HG02885 (cell line): Measurements from ENCODE around the gene PSPH.
"Not testable (repeated sequence)": the region's sequence is repeated elsewhere in the genome, so short reads cannot be mapped to it uniquely, and the experiment has no call there.

Experiments
- ATAC-seq: cut with Tn5 transposase; IDR thresholded peaks from one replicate; pipeline ENCODE4 v1.9.1; 2021; ENCODE audit warnings: mild to moderate bottlenecking; ENCODE audit not compliant: unreplicated experiment, poor library complexity

Gene PSPH

DNA sequence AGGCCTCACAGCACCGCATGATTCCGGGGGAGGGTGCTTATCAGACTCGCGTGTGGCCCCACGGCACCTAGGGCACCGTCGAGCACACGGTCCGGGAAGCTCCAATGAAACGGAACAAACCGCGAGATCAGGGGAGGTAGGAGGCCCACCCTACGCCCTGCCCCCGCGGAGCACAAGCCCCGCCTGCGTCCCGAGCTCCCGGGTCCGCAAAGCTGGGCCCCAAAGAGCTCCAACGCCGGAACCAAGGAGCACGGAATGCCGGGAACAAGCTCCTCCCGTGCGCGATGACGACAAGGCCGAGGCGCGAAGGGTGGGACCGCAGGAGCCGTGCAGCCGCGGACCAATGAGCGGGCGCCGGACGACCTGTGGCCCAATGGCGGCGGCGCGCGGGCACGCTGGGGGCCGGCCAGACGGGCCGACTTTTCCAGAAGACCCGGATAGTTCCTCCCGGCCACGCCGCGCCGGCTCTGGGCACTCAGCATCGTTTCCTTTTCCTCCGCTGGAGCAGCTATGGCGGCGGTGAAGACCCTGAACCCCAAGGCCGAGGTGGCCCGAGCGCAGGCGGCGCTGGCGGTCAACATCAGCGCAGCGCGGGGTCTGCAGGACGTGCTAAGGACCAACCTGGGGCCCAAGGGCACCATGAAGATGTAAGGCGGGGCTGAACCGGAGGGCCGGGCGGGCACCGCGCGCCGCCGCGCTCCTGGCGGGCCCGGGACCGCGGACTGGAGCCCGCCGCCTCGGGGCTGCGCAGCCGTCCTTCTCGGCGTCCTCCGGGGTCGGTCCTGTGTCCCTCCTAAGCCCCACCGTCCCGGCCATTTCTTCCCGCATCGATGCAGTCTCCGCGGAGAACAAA is at the start of gene PSPH, which contains the start of gene CCT6A:
Gene PSPH (minus strand): TSS at position 106 of the 853 bp plus-strand sequence. CDS start 30,232 bp downstream, outside the sequence.
Gene CCT6A (plus strand): TSS at position 427 of the 853 bp plus-strand sequence. CDS start 84 bp downstream, at position 511.
- peak; percentile 95 for ATAC-seq

DNA sequence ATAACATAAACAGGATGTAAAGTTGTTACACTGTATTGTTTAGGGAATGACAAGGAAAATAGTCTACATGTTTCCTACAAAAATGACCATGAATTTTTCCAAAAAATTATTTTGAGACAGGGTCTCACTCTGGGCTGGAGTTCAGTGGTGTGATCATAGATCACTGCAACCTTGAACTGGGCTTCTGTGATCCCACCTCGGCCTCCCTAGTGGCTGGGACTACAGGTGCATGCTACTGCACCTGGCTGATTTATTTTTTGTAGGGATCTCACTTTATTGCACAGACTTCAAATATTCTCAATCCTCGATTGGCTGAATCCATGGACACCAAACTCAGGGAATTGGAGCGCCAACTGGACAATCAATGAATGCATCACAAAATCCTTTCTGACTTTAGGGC is 48.4 kb upstream of the PSPH start:
- no peak for ATAC-seq

DNA sequence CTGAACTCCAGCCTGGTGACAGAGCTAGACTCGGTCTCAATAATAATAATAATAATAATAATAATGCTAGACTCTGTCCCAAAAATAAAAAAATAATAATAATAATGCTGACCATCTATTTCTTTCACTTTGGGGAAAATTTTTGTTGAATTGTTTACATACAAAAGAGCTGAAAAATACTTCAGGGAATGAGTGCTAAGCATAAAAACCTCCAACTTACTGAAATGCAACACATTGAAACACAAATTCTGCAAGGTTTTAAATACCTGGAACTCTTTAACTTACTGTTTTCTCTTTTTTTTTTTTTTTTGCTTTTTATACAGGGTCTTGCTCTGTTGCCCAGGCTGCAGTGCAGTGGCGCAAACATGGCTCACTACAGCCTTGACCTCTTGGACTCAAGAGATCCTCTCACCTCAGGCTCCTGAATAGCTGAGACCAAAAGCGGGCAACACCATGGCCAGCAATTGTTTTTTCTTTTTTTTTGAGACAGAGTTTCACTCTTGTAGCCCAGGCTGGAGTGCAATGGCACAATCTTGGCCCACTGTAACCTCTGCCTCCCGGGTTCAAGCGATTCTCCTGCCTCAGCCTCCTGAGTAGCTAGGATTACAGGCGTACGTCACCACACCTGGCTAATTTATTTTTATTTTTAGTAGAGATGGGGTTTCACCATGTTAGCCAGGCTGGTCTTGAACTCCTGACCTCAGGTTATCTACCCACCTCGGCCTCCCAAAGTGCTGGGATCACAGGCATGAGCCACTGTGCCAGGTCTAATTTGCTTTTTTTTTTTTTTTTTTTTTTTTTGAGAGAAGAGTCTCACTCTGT is 47.2 kb upstream of the PSPH start:
- not testable (repeated sequence) for ATAC-seq

DNA sequence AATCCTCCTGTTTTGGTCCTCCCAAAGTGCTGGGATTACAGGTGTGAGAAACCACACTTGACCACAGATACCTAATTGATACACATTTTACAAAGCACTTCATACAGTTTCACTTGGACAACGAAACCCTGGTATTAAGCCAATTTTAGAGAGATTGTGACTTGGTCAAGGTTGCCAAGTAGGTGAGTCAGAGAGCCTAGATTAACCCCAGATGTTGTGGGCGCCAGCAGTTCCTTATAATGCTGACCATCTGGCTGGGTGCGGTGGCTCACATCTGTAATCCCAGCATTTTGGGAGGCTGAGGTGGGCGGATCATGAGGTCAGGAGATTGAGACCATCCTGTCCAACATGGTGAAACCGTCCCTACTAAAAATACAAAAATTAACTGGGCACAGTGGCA is 46.5 kb upstream of the PSPH start:
- no peak for ATAC-seq

DNA sequence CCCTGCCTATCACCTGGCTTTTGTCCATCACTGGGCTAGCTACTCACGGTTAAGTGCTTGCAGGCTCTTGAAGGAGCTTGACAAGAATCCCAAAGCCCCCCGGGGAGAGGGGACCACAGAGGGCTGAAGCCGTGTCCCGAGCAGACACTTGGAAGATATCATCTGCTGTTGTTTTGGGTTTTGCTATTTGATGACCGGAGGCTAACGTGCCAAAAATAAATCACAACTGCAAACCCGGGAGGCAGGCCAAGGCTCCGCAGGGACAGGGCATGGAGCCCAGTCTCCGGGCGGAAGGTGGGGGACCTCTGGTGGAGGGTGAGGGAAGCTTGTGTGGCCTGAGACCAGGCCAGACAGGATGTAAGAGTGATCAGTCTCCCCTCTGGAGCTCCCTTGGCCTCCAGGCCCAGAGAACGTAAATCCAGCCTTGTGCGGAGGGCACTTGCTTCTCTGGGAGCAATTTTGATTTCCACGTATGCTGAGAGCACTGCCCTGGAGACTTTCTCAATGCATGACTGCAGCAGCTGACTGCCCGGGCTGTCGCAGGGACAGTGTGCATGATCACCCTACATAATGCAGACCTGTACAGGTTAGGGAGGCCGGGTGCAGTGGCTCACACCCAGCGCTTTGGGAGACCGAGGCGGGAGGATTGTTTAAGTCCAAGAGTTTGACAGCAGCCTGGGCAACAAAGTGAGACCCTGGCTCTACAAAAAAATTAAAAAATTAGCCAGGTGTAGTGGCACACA is 41.7 kb upstream of the PSPH start, which contains the start of gene PHKG1:
Gene PHKG1 (minus strand): TSS at position 164 of the 743 bp plus-strand sequence. CDS start 4,011 bp downstream, outside the sequence.
- ATAC-seq: no peak

DNA sequence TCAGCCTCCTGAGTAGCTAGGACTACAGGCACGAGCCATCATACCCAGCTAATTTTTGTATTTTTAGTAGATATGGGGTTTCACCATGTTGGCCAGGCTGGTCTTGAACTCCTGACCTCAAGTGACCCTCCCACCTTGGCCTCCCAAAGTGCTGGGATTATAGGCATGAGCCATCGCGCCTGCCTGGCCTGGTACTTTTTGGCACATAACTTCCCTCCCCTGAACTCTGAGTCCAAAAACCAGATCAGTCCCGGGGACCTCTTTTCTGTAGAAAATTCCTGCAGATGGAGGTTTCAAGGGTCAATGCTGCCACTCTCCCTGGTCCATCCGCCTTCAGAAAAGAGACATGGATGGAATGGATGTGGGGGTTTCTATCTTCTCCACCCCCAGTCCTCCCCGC is 41.1 kb upstream of the PSPH start:
- ATAC-seq: not testable (repeated sequence)

DNA sequence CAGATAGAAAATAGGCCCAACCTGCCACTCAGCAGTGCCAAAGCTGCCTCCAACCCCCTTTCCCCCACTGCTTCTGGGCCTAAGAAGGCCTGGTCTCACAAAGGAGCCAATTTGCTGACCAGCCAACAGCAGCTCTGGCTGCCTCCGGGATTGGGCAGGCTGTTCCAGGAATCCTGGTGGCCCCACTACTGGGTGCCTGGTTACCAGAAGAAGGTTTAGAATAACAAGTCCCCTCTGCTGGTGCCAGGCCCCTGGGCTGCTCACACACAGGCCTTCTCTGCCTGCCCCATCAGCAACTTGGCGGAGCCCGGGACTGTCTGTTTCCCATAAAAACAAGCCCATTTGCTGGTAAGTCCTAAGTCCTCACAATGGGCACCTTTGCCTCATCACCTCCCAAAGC is 40.3 kb upstream of the PSPH start:
- no peak for ATAC-seq

DNA sequence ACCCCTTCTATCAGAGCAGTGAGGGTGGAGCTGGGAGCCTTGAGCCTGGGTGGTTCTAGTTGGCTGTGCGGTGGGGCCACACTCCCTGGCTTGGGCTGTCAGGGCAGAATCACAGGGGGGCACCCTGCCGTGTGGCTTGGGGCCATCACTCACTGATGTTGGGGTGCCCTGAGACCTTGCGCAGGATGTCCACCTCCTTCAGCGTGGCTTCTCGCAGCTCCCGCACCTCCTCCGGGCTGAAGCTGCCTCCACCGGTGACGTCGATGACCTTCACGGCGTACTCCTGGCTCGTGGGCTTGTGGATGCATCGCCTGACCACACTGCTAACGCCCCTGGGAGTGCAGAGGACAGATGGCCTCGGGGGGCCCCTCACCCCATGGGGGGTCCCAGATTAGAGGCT is 36.2 kb upstream of the PSPH start:
- no peak for ATAC-seq

DNA sequence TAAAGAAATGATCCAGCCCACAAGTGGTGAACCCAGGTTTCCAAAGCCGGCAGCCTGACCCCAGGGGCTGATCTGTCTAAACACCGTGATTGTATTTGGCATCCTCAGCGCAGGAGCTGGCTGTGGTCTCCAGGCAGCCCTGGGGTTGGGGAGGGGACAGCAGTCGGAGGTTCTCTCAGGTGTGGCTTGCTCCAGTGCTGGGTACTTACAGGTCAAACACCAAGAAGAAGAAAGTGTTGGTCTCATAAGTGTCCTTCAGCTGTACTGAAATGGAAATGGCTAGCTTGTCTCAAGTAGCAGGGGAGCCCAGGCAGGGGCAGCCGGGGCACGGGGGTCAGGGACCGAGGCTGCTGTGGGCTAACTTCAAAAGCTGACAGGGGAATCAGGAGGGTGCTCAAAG is 35.5 kb upstream of the PSPH start:
- no peak for ATAC-seq

DNA sequence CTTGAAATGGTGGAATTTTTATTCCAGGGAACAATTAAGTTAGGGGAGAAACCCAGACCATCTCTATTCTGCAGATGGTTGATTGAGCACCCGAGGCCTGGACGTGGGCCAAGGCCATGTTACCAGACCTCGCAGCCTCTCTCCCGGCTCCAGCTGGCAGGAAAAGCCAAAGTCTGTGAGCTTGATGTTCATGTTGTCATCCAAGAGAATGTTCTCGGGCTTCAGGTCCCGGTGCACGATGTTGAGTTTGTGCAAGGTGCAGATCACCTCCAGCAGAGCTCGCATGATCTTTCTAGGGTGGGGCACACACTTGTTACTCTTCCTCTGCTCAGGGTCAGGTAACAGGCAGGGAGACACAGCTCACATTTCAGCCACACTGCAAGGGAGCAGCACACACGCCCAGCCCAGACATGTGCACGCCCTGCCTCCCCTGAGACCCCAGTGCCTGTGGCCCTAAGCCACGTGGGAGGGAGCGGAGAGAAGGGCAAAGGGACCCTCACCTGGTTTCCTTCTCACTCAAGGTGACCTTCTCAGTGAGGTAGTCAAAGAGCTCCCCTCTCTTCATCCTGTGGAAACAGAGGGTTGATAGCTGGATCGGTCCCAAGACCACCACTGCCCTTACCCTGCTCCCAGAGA is 32.0 kb upstream of the PSPH start:
- ATAC-seq: no peak

DNA sequence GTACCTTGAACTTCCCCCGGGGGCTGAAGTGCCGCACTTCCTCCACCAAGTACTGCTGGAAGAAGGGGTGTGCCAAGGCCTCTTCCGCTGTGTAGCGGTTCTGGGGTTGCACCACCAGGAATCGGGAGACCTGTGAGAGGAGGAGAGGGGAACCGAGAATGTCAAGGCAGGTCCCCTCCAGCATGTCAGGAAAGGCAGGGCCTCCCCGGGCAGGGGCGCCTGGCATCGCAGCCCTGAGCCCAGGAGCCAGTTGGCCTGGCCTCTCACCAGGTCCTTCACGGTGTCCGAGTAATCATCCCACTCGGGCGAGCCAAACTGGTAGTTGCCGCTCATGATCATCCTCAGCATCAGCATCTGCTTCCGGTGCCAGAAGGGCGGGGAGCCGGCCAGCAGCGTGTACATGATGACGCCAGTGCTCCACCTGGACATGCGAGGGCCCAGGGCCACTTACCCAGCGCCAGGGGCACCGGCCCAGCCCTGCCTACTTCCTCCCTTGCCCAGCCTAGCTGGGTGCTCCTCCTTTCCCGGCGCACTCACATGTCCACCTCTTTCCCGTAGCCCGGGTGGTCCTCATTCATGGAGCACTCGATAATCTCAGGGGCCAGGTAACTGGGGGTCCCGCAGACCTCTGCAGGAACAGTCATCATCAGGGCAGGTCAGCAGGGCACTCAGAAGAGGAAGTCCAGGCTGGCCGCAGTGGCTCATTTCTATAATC is 30.5 kb upstream of the PSPH start:
- ATAC-seq: no peak

DNA sequence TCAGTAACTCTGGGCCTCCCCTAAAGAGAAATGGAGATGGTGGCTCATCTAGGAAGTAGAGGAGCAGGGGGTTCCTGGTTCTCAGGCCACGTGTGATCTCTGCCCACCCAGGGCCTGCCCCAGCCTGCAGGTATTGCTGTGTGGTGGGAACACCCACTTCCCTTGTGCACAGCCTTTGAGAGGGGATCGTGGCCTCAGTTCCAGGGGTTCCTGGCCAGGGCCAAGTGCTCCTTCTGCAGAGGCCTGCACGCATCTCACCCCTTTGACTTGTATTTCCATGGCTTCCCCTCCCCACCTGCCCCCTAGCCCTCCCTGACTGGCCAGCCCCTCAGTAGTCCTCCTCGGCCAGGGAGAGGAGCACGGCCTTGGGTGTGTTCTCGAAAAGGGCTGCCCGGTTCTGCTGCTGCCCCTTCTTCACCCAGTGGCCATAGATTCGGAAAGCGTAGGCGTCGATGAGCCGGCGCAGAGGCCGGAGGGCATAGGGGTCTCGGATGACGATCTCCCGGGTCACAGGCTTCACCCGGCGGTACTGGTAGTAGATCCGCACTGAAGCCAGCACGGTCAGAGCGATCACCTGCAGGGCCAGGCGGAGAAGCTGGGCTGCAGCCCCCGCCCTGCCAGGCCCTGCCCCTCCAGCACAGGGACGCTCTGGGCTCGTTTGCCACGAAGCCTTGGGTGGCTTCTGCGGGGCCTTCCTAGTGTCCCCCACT is 29.6 kb upstream of the PSPH start:
- not testable (repeated sequence) for ATAC-seq

DNA sequence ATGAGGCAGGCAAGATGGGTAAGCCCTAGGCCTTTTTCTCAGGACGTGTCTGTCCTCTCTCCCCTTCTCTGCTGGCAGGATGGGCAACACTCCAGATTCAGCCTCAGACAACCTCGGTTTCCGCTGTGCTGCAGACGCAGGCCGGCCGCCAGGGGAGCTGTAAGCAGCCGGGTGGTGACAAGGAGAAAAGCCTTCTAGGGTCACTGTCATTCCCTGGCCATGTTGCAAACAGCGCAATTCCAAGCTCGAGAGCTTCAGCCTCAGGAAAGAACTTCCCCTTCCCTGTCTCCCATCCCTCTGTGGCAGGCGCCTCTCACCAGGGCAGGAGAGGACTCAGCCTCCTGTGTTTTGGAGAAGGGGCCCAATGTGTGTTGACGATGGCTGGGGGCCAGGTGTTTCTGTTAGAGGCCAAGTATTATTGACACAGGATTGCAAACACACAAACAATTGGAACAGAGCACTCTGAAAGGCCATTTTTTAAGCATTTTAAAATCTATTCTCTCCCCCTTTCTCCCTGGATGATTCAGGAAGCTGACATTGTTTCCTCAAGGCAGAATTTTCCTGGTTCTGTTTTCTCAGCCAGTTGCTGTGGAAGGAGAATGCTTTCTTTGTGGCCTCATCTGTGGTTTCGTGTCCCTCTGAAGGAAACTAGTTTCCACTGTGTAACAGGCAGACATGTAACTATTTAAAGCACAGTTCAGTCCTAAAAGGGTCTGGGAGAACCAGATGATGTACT is 28.4 kb upstream of the PSPH start:
- no peak for ATAC-seq

DNA sequence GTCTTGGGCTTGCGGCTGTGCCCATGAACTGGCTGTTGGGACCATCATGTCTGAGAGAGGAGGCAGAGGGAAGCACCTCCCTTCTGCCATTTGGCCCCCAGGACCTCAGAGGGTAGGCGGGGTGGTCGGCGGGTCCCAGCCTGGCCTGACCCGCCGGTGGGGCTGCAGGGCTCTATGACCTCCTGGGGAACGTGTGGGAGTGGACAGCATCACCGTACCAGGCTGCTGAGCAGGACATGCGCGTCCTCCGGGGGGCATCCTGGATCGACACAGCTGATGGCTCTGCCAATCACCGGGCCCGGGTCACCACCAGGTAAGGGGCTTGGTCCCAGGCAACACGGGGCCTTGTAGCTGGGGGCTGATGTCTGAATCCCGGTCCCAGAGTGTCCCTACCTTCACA is 27.0 kb upstream of the PSPH start:
- no peak for ATAC-seq

DNA sequence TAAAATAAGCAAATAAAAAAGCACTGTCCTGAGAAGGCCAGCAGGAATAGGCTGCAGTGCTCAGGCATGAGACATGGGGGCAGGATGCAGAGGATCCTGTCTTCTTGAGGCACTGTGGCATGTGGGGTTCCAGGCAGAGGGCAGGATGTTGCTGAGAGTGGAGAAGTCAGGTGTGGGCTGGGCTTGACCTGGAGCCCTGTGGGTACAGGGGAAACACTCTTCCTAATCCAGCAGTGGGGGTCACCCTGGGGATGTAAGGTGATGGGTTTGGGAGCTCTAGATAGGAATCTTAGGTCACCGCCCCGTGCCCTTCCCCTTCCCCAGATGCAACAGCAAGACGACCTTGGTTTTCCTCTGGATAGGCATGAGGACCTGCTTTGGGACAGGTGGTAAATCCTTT is 26.4 kb upstream of the PSPH start:
- no peak for ATAC-seq

DNA sequence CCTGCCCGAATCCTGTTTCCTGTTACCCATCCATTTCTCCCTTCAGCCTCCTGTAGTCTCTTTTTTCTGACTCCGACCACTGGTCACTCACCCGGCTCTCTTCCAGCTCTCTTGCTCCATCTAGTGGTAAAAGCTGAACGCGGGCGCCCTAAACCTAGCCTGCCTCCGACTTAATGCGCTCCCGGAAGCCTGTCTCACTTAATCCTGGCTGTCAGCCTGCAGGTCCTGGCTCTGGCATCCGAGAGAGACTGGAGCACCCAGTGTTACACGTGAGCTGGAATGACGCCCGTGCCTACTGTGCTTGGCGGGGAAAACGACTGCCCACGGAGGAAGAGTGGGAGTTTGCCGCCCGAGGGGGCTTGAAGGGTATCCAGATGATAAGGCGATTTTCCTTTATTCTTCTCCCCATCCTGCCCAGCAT is 23.1 kb upstream of the PSPH start:
- ATAC-seq: peak; percentile 94

DNA sequence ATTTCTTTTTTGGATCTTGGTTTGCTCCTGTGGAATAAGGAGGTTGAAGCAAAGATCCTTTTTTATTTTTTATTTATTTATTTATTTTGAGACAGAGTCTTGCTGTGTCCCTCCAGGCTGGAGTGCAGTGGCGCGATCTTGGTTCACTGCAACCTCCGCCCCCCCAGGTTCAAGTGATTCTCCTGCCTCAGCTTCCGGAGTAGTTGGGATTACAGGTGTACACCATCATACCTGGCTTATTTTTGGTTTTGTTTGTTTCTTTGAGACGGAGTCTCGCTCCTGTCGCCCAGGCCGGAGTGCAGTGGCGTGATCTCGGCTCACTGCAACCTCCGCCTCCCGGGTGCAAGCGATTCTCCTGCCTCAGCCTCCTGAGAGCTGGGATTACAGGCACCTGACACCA is 15.1 kb upstream of the PSPH start:
- ATAC-seq: not testable (repeated sequence)
